Colon (tissue), 2 donors: ENCODE data around the gene BRPF3.

Source experiments
- FAIRE-seq: peaks from 2 replicates; lab custom pipeline; 2012; peaks lifted over from hg19 to GRCh38; lab: Jason Lieb, UNC
- donor health status: control.
- donor health status: control.

The BRPF3 gene

DNA sequence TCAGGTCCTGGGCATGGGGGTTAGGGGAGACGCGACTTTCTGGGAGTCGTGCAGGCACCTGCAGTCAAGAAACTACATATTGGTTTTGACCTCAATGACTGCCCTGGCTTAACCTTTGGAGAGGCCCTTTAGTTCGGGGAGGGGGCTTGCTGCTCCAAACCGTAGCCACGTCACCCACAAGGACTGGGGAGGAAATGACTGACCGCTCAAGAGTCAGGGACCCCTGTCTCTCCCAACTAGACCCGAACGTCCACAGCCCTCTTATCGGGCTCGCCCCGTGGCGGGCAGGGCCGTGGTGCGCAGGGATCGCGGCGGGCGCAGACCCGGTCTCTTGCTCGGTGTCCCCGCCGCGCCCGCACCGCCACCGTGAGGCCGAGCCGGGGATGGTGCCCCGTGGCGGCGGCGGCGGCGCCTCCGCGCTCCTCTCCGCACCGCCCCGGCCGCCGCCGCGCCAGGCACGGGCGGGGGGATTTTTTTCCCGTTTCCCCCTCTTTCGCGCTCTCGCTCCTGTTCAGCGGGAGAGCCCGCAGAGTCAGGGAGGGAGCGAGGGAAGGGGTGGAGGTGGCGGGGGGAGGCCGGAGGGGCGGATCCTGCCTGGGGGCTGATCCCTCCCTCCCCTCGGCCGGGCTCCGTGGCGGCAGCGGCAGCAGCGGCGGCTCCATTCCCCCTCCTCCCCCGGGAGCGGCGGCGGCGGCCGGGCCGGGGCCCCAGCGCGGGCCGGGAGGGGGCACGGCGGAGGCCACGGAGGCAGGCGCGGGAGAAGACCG lies at the start of gene BRPF3:
Gene BRPF3, plus strand, starts transcription at position 632 of the 767 bp plus-strand sequence. CDS start 3,579 bp downstream, outside the sequence.
- no peak for FAIRE-seq

GRCh38 chr6:36147294-36147693 lies 49.2 kb upstream of the BRPF3 start:
- FAIRE-seq = no peak

DNA sequence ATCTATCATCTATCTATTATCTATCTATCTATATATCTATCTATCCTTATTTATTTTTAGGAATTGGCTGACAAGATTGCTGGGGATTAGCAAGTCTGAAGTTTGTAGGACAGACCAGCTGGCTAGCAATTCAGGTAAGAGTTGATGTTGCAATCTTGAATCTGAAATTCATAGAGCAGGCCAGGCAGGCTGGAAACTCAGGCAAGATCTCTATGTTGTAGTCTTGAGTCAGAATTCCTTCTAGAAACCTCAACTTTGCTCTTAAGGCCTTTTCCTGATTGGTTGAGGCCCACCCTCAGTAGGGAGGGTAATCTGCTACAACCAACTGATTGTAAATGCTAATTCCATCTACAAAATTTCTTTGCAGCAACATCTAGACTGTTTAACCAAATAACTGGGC lies 47.1 kb upstream of the BRPF3 start:
- FAIRE-seq = no peak

DNA sequence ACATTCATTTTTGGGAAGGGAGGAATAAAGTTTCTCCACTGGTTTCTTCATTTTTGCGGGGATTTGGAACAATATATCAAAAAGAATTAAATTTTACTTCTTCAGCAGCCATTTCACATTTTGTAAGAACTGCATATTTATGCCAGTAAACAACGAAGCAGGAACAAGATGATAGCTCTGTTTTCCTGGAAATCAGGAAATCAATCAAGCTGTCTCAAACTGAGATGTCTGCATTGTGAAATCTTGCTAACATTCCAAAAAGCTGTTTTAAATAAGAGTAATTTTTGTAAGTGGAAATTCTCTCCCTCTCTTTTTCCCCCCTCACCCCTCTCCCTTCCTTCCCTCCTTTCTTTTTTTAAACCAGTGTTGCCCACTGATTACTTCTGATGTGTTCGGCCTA lies 46.3 kb upstream of the BRPF3 start:
- FAIRE-seq = no peak

DNA sequence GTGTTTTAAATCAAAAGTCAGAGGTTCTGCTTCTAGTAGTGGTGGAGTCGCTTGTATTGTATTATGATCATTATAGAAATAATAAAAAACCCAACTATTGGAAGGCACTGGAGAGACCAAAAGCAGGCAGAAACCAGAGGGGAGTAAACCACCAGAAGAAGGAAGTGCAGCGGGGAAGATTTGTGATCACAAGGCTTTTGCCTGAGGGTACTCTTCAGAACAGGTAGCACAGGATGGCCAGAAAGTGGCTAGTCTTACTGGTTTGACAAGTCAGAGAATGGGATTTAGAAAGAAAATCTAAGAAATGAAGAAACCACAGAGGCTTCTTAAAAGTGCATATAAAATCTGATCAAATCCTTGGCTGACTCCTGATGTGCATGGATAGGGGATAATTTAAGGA lies 42.3 kb upstream of the BRPF3 start:
- no peak for FAIRE-seq

- FAIRE-seq = no peak
Observed at GRCh38 chr6:36155662-36156061, 40.9 kb upstream of the BRPF3 start.

- no peak for FAIRE-seq
Observed at GRCh38 chr6:36160147-36160760, 36.3 kb upstream of the BRPF3 start.

DNA sequence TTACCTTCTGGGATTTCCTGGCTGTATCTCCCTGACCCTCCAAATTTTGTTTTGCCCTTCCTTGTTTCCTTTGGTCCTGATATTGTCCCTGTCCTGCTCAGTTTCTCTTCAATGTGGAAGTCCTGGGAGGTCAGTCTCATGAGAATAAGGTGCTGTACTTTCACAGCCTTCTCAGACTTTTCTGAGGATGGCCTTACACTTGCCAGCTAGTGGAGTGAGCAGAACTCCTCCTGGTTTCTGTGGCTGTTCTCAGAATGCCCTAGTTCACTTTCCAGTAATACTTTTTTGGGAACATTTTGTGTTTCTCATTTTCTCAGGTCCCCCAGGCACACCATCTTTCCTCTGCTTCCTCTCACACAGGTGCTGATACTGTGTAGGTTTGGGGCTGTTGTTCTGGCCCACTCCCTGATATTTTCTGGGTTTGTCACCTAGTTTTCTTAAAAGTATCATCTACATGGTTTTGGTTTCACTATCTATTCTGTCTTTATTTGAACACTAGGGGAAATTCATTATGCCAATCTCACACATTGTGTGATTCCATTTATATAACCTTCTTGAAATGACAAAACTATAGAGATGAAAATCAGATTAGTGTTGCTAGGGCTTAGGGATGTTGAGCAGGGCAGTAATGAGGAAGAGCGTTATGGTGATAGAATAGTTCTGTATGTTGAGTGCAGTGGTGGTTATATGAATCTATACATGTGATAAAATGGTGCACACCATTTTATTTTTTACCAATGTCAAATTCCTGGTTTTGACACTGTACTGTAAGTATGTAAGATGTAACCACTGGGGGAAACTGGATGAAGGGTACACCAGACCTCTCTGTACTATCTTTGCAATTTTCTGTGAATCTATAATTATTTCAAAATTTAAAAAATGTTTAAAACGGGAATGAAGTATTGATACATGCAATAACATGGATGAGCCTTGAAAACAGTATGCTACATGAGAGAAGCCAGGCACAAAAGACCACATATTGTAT lies 27.2 kb upstream of the BRPF3 start:
- FAIRE-seq = no peak

GRCh38 chr6:36170704-36171103 lies 25.8 kb upstream of the BRPF3 start:
- no peak for FAIRE-seq

DNA sequence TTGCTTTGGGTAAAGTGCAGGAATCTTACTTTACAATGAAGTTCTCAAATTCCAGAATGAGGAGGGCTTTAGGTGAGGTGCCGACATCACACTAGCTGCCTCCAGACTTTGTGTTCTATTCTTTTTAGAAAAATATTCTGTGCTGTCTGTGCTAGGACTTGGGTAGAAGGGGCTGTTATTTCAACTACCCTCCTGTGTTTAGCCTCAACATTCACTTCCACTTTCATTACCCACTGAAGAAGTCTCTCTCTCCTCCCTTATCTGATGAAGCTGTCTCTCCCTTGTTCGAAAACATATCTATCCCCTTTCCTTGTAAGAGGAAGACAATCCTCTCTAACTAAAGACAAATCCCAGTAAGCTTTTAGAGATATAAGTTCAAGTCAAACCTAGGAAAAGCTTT lies 25.0 kb upstream of the BRPF3 start:
- FAIRE-seq = no peak

- FAIRE-seq = no peak
Observed at GRCh38 chr6:36177166-36177565, 19.4 kb upstream of the BRPF3 start.

- no peak for FAIRE-seq
Observed at GRCh38 chr6:36178544-36178943, 18.0 kb upstream of the BRPF3 start.

DNA sequence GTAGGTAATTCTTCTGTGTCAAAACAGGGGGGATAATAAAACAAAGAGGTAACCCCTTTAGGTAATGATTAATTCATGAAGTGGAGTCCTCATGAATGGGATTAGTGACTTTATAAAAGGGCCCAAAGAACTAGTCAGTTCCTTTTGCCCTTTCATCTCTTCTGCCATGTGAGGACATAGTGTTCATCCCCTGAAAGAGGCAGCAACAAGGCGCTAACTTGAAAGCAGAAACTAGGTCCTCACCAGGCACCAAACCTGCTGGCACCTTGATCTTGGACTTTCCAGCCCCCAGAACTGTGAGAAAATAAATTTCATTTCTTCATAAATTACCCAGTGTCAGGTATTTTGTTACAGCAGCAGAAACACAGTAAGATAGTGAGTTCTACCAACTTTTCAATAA lies 16.4 kb upstream of the BRPF3 start:
- FAIRE-seq = no peak

DNA sequence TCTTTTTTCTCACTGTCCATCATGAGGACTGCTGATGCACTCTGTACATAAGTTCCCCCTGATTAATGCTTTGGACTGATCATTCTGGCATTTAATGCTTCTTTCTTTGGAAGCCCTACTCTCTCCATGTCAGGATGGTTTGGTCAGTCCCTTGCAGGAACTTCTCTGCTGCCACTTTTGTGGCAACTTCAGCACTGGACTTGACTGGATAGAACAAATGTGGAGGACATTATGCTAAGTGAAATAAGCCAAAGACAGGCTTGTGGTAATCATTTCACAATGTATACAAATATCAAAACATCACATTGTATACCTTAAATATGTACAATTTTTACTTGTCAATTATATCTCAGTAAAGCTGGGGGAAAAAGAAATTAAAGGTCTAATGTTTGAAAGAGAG lies 12.2 kb upstream of the BRPF3 start:
- no peak for FAIRE-seq

DNA sequence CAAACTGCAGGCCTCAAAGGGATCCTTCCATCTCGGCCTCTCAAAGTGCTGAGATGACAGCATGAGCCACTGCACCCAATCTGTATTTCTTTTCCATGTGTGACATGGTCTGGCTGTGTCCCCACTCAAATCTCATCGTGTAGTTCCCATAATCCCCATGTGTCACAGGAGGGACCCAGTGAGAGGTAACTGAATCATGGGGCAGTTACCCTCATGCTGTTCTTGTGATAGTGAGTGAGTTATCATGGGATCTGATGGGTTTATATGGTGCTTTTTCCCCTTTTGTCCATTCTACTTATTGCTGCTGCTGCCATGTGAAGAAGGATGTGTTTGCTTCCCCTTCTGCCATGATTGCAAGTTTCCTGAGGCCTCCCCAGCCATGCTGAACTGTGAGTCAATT lies 10.3 kb upstream of the BRPF3 start:
- FAIRE-seq = no peak

DNA sequence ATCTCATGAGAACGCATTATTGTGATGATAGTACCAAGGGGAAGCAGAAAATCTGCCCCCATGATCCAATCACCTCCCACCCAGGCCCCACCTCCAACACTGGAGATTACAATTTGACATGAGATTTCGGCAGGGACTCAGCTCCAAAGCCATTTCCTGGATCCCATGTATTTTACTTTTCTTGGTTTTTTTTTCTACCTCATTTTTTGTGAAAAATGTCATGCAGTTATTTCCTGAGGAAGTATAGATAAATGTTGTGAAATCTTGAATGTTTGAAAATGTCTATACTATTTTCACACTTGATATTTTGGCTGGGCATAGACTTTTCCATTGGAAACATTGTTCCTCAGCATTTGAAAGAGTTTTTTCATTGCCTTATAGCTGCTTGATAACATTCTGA lies 9.1 kb upstream of the BRPF3 start:
- no peak for FAIRE-seq

GRCh38 chr6:36195471-36196112 lies 952 bp upstream of the BRPF3 start:
- FAIRE-seq = no peak

DNA sequence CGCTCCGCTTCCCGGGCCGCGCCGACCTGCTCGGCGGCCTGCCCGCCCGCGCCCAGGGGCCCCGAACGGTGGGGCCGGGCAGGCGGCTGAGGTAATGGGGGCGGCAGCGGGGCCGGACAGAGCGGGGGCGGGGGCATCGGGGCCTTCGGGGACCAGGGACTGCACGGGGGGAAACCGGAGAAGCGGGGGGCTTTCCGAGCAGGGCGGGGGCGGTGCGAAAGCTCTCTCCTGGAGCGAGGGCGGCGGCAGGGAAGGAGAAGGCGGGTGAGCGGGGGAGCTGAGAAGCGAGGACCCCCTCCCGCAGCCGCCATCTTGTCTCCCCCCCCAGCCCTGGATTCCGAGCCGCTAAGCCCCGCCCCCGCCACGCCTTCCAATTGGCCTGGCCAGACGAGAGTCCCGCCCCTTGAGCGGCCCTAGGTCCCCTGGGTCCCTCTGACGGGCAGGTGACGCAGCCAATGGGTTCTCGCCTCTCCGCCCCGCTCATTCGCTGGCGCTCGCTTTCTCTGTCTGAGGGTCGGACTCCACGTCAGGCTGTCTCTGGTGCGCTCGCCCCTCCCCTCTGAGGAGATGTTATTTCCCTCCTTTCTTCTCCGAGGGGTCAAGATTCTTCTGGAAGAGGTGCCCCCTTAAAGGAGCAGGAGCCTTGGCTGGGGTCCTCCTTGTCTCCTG lies 470 bp downstream of the BRPF3 start:
- FAIRE-seq = no peak

DNA sequence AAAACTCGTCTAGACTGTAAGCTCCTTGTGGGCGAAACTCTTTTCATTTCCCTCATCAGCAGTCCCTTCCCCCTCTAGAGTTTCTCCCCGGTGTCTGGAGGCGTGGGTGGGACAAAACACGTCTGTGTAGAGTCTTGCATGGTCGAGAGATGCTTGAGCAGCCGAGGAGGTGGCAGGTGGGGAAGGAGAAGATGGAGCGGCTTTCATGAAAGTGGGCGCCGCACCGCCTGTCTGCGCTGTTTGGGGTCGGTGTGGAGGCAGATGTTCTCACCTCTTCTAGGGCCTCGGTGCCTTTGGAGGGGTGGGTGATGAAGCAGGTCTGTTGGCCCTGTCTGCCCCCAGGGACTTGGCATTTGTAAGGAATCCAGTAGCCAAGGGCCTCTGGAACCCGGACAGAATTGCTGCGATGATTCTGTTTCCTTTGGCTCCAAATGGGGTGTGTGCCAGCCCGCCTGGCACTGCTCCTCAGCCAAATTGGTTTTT lies 1.2 kb downstream of the BRPF3 start:
- no peak for FAIRE-seq

DNA sequence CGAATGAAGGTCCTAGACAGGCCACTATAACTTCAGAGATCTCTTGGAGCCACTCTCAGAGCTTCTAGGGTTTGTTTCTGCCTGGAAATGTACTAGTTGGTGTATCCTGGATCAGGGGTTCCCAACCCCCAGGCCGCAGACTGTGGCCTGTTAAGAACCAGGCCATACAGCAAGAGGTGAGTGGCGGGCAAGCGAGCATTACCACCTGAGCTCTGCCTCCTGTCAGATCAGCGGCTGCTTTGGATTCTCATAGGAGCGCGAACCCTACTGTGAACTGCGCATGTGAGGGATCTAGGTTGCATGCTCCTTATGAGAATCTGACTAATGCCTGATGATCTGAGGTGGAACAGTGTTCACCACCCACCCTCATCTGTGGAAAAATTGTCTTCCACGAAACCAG lies 2.4 kb downstream of the BRPF3 start:
- no peak for FAIRE-seq

GRCh38 chr6:36200154-36200891 lies 3.8 kb downstream of the BRPF3 start:
- no peak for FAIRE-seq
